Neural cell (in vitro differentiated cells): Measurements from ENCODE around the gene COL4A1.

ENCODE experiments used
- CTCF ChIP-seq: fragments of 450-650 bp; IDR thresholded peaks from 2 replicates; pipeline ENCODE4 v1.5.1; 2014; ENCODE audit warnings: antibody characterized with exemption, mild to moderate bottlenecking, moderate library complexity; ENCODE audit not compliant: poor library complexity, severe bottlenecking
- EZH2 ChIP-seq: fragments of 200-600, 300-800 bp; shearing (Covaris generic), sonication (generic); IDR thresholded peaks from 2 replicates; pipeline ENCODE4 v1.6.1; 2014; ENCODE audit warnings: antibody characterized with exemption, low read length, borderline replicate concordance, mild to moderate bottlenecking; ENCODE audit not compliant: insufficient read depth, poor library complexity, severe bottlenecking
- TF ChIP-seq, protein P1 (sequence below): IDR thresholded peaks from 2 replicates; pipeline ENCODE4 v1.6.1; 2012; ENCODE audit warnings: borderline replicate concordance

GRCh38 chr13:110354123-110354627 is 47.2 kb upstream of the COL4A1 start:
- no peak for TF ChIP-seq CTCF
- no peak for TF ChIP-seq EZH2
- TF ChIP-seq, protein P1, sequence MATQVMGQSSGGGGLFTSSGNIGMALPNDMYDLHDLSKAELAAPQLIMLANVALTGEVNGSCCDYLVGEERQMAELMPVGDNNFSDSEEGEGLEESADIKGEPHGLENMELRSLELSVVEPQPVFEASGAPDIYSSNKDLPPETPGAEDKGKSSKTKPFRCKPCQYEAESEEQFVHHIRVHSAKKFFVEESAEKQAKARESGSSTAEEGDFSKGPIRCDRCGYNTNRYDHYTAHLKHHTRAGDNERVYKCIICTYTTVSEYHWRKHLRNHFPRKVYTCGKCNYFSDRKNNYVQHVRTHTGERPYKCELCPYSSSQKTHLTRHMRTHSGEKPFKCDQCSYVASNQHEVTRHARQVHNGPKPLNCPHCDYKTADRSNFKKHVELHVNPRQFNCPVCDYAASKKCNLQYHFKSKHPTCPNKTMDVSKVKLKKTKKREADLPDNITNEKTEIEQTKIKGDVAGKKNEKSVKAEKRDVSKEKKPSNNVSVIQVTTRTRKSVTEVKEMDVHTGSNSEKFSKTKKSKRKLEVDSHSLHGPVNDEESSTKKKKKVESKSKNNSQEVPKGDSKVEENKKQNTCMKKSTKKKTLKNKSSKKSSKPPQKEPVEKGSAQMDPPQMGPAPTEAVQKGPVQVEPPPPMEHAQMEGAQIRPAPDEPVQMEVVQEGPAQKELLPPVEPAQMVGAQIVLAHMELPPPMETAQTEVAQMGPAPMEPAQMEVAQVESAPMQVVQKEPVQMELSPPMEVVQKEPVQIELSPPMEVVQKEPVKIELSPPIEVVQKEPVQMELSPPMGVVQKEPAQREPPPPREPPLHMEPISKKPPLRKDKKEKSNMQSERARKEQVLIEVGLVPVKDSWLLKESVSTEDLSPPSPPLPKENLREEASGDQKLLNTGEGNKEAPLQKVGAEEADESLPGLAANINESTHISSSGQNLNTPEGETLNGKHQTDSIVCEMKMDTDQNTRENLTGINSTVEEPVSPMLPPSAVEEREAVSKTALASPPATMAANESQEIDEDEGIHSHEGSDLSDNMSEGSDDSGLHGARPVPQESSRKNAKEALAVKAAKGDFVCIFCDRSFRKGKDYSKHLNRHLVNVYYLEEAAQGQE: no peak
